ENCODE results near the gene SPATA46.

Gene SPATA46

DNA sequence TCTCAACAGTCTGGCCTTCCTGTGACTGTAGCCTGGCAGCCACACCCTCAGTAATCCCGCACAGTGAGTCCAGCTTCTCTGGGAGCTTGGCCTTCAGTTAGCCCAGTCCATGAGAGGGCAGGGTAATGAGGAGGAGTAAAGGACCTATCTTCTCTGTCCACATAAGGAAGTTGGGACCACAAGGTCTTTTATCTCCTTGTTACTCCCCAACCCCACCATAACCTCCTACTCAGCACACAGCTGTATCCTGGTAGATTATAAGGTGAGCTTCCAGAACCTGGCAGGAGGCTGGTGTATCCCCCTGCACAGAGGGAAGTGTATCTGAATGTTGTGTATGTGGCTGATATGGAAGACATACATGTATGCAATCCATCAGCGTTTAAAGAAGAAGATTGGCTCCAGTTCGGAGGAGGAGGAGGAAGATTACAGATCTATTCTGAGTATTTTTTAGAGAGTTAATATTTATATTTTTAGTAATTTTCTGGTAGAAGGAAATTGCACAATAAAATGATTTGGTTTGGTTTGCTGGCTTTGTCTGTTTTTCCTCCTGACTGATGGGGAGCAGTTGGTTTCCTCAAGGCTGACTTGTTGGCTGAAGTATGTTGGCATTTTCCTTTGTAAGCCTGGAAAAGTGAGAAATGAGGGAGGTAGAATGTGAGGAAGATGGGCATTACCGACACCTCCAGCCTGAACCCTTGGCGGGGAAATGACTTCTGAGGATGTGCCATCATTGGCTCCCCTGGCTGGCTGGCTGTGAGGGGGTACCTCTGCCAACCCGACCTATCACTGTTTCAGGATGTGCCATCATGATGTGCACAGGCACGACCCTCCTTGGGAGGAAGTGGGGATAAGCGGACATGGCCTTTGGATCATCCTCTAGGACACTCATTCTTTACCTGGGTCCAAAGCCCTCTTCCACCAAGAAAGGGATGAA, 9.9 kb upstream of the SPATA46 start:
- TF ChIP-seq, protein P1, sequence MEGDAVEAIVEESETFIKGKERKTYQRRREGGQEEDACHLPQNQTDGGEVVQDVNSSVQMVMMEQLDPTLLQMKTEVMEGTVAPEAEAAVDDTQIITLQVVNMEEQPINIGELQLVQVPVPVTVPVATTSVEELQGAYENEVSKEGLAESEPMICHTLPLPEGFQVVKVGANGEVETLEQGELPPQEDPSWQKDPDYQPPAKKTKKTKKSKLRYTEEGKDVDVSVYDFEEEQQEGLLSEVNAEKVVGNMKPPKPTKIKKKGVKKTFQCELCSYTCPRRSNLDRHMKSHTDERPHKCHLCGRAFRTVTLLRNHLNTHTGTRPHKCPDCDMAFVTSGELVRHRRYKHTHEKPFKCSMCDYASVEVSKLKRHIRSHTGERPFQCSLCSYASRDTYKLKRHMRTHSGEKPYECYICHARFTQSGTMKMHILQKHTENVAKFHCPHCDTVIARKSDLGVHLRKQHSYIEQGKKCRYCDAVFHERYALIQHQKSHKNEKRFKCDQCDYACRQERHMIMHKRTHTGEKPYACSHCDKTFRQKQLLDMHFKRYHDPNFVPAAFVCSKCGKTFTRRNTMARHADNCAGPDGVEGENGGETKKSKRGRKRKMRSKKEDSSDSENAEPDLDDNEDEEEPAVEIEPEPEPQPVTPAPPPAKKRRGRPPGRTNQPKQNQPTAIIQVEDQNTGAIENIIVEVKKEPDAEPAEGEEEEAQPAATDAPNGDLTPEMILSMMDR (IDR thresholded peaks at IDR 0.05; ENCODE audit: control insufficient read depth, extremely low read depth, insufficient read depth), result no peak
- H3K4me3 ChIP-seq (ENCODE audit: low read depth, low read length), result no peak overlapping the region
- DNase-seq (ENCODE audit: low read depth), result no peak

DNA sequence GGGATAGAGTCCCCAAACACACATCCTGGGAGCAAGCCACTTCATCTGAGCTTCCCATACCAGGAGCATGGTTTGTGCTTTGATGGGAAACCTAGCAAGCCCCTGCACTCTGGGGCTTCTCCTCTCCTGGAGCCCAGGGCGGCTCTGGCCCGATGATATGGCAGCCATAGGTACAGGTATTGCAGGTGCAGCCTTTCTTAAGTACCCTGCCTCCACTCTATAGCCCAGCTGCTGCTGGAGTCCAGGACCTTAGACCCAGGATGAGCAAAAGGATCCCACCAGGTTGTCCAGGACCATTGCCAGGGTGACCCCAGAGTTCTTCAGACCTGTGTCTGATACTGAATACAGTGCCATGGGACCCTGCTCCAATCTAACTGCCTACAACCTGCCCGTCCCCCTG, 9.0 kb upstream of the SPATA46 start:
- TF ChIP-seq, protein P1 (IDR thresholded peaks at IDR 0.05; ENCODE audit: control insufficient read depth, extremely low read depth, insufficient read depth), result no peak
- DNase-seq (ENCODE audit: low read depth), result no peak
- no peak overlapping the region for H3K4me3 ChIP-seq (ENCODE audit: low read depth, low read length)

DNA sequence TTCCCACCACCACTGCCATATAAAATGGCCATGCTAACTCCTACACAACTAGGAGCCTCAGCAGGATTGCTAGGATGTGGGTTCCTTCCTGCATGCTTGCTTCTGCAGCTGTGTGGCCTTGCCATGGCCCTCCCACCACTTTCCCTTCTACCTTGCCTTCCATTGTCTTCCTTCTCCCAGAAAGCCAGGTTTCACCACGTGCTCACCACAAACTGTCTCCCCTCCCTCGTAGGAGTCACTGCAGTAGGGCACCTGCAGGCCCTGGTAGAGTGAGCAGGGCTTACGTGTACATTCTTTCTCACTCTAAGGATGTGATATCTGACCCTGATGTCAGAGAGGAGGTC, 8.6 kb upstream of the SPATA46 start:
- no peak overlapping the region for H3K4me3 ChIP-seq (ENCODE audit: low read depth, low read length)
- DNase-seq (ENCODE audit: low read depth), result no peak
- TF ChIP-seq, protein P1 (IDR thresholded peaks at IDR 0.05; ENCODE audit: control insufficient read depth, extremely low read depth, insufficient read depth), result no peak

DNA sequence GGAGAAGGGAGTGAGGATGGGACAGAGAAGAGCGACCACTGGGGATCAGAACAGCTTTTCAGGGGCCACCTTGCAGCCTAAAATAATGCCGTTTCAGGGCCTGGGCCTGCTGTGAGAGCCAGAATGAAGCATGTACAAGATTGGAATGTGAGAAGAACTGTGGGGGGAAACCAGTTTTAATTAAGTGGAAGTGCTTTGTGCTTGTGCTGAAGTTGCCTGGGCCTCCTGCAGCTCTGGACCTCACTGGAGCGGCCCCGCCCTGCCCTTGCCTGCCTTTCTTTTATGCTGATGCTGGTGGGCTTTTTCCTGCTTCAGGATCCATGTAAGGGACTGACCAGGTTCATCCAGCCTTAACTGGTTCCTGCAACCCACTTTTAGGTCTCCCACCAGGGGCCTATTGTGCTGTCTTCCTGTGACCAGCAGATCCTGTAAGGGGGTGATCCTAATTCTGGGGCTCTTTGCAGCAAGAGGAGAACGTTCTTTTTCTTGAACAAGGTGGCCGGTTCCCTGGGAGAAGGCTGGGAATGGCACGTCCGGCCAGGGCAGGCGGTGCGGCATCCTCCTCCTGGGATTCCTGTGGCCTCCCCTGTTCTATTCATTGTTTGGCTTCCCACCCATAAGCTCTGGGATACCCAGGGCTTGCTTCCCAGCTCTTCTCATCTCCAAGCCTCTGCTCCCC, 8.1 kb upstream of the SPATA46 start:
- no peak overlapping the region for H3K4me3 ChIP-seq (ENCODE audit: low read depth, low read length)
- DNase-seq (ENCODE audit: low read depth), result no peak
- TF ChIP-seq, protein P1 (IDR thresholded peaks at IDR 0.05; ENCODE audit: control insufficient read depth, extremely low read depth, insufficient read depth), result no peak

DNA sequence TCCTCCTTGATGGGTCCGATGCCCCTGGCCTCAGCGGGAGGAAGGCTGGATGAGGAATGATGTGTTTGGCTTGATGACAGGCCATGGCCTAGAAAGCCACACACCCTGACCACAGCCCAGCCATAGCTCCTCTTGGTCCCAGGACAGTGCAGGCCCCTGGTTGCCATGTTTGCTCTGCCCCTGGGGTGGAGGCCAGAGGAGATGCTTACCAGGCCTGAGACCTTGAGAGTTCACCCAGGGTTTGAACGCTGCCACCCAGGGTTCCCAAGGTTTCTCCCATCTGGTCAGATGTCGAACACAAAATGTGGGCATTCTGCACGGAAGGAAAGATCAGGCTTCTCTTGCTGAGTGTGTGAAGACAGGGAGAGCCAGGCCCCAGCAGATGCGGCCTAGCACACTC, 7.5 kb upstream of the SPATA46 start:
- DNase-seq (ENCODE audit: low read depth), result no peak
- TF ChIP-seq, protein P1 (IDR thresholded peaks at IDR 0.05; ENCODE audit: control insufficient read depth, extremely low read depth, insufficient read depth), result no peak
- H3K4me3 ChIP-seq (ENCODE audit: low read depth, low read length), result no peak overlapping the region

DNA sequence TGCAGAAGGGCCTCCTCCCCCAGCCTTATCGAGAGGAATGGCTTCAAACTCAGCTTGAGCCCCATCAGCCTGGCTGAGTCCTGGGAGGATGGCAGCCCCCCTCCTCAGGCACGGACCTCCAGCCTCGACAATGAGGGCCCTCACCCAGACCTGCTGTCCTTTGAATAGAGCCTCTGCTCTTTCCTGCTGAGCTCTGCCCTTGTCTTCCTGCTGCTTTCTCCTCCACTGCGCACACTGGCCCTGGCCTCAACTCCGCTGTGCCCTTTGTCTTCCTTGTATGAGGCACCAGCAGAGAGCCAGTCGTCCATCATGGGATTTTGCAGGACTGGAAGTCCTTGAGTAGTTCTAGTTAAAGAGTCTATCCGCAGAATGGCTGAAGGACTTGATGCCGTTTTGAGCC, 6.9 kb upstream of the SPATA46 start:
- no peak for DNase-seq (ENCODE audit: low read depth)
- TF ChIP-seq, protein P1 (IDR thresholded peaks at IDR 0.05; ENCODE audit: control insufficient read depth, extremely low read depth, insufficient read depth), result no peak
- H3K4me3 ChIP-seq (ENCODE audit: low read depth, low read length), result no peak overlapping the region

Data from LNCaP clone FGC (cell line).